Mesendoderm (in vitro differentiated cells): ENCODE measurements around the gene GALNT15.

Source experiments
- DNase-seq: peaks from one replicate; pipeline ENCODE4 v3.0.0; 2013
- H2AK5ac ChIP-seq: 2 replicates; pipeline ENCODE4 v1.6.1; 2013; ENCODE audit warnings: low read length, inconsistent platforms
- H2BK120ac ChIP-seq: 2 replicates; pipeline ENCODE4 v1.6.1; 2013; ENCODE audit warnings: low read depth, mild to moderate bottlenecking, low read length, moderate library complexity, mixed read lengths
- H2BK15ac ChIP-seq: replicated peaks from 2 replicates; pipeline ENCODE4 v1.6.1; 2013; ENCODE audit warnings: low read depth, mild to moderate bottlenecking, moderate library complexity
- H2BK5ac ChIP-seq: 2 replicates; pipeline ENCODE4 v1.6.1; 2013; ENCODE audit warnings: low read length, inconsistent platforms
- H3K18ac ChIP-seq: 2 replicates; pipeline ENCODE4 v1.6.1; 2013; ENCODE audit warnings: mild to moderate bottlenecking, low read length, mixed read lengths
- H3K23ac ChIP-seq: one replicate; pipeline ENCODE4 v1.6.1; 2013; ENCODE audit warnings: low read length
- H3K27ac ChIP-seq: 2 replicates; pipeline ENCODE4 v1.5.1; 2013; ENCODE audit warnings: low read depth, mild to moderate bottlenecking, inconsistent platforms, low read length, moderate library complexity
- H3K27me3 ChIP-seq: 2 replicates; pipeline ENCODE4 v1.6.1; 2013; ENCODE audit warnings: low read length, control low read depth, mild to moderate bottlenecking, inconsistent platforms; ENCODE audit not compliant: insufficient read depth, poor library complexity
- H3K36me3 ChIP-seq: 2 replicates; pipeline ENCODE4 v1.6.1; 2013; ENCODE audit warnings: low read length, inconsistent platforms; ENCODE audit not compliant: control insufficient read depth, insufficient read depth
- H3K4ac ChIP-seq: one replicate; pipeline ENCODE4 v1.6.1; 2013; ENCODE audit warnings: low read depth, mild to moderate bottlenecking, low read length, moderate library complexity
- H3K4me1 ChIP-seq: 2 replicates; pipeline ENCODE4 v1.6.1; 2013; ENCODE audit warnings: low read depth, low read length, inconsistent platforms; ENCODE audit not compliant: control insufficient read depth
- H3K4me2 ChIP-seq: 2 replicates; pipeline ENCODE4 v1.6.1; 2013; ENCODE audit warnings: low read length
- H3K4me3 ChIP-seq: 2 replicates; pipeline ENCODE4 v1.5.1; 2013; ENCODE audit warnings: mild to moderate bottlenecking, low read length
- H3K56ac ChIP-seq: one replicate; pipeline ENCODE4 v1.6.1; 2013; ENCODE audit warnings: low read length
- H3K79me1 ChIP-seq: 2 replicates; pipeline ENCODE4 v1.6.1; 2013; ENCODE audit warnings: low read length, inconsistent platforms
- H3K79me2 ChIP-seq: 2 replicates; pipeline ENCODE4 v1.6.1; 2013; ENCODE audit warnings: mild to moderate bottlenecking, low read length; ENCODE audit not compliant: control insufficient read depth, insufficient read depth
- H3K9ac ChIP-seq: 2 replicates; pipeline ENCODE4 v1.6.1; 2013; ENCODE audit warnings: low read length, inconsistent platforms
- H4K5ac ChIP-seq: one replicate; pipeline ENCODE4 v1.6.1; 2013; ENCODE audit warnings: low read length
- H4K8ac ChIP-seq: one replicate; pipeline ENCODE4 v1.6.1; 2013; ENCODE audit warnings: low read depth, mild to moderate bottlenecking, control low read depth, low read length, moderate library complexity
- WGBS: extraction: QIAGEN DNeasy Blood & Tissue Kit; methylation state at CpG from one replicate; pipeline ENCODE4 v1.1.7; 2013; ENCODE audit warnings: low lambda C conversion rate, missing lambda C conversion rate; ENCODE audit not compliant: insufficient coverage; ENCODE audit errors: extremely low coverage; 5-methylcytosine and 5-hydroxymethylcytosine counted together

Gene GALNT15

GRCh38 chr3:16176391-16177030 lies 2.0 kb downstream of the GALNT15 start:
- H4K5ac ChIP-seq: no peak overlapping the region
- no peak overlapping the region for H3K9ac ChIP-seq
- WGBS: no CpG with 5 or more reads among the region's 6 CpGs
- no peak overlapping the region for H2BK120ac ChIP-seq
- H3K4me1 ChIP-seq: no peaks in the 10 kb centered on the region
- H3K4me3 ChIP-seq: no peak overlapping the region
- H4K8ac ChIP-seq: no peak overlapping the region
- no peaks in the 10 kb centered on the region for H3K36me3 ChIP-seq
- no peak overlapping the region for H3K27ac ChIP-seq
- H3K4me2 ChIP-seq: no peak overlapping the region
- no peak for DNase-seq
- no peak overlapping the region for H3K4ac ChIP-seq
- H3K18ac ChIP-seq: no peak overlapping the region
- H3K23ac ChIP-seq: no peak overlapping the region
- no peaks in the 10 kb centered on the region for H3K79me2 ChIP-seq
- H2AK5ac ChIP-seq: no peak overlapping the region
- no peak overlapping the region for H3K56ac ChIP-seq
- H3K79me1 ChIP-seq: no peaks in the 10 kb centered on the region
- H2BK15ac ChIP-seq: no peak overlapping the region
- no peaks in the 10 kb centered on the region for H3K27me3 ChIP-seq
- no peak overlapping the region for H2BK5ac ChIP-seq

- no peak overlapping the region for H3K4me2 ChIP-seq
- H3K36me3 ChIP-seq: no peaks in the 10 kb centered on the region
- H2AK5ac ChIP-seq: no peak overlapping the region
- WGBS: no CpG with 5 or more reads among the region's 4 CpGs
- no peaks in the 10 kb centered on the region for H3K4me1 ChIP-seq
- H2BK15ac ChIP-seq: no peak overlapping the region
- no peak overlapping the region for H2BK120ac ChIP-seq
- H2BK5ac ChIP-seq: no peak overlapping the region
- H3K4ac ChIP-seq: no peak overlapping the region
- no peak overlapping the region for H3K9ac ChIP-seq
- H3K4me3 ChIP-seq: no peak overlapping the region
- H3K27me3 ChIP-seq: no peaks in the 10 kb centered on the region
- H4K8ac ChIP-seq: no peak overlapping the region
- no peaks in the 10 kb centered on the region for H3K79me1 ChIP-seq
- no peak overlapping the region for H4K5ac ChIP-seq
- no peak for DNase-seq
- H3K79me2 ChIP-seq: no peaks in the 10 kb centered on the region
- no peak overlapping the region for H3K23ac ChIP-seq
- no peak overlapping the region for H3K18ac ChIP-seq
- H3K27ac ChIP-seq: no peak overlapping the region
- no peak overlapping the region for H3K56ac ChIP-seq
These were observed 2.9 kb downstream of the GALNT15 start for GRCh38 chr3:16177382-16177781.

- no CpG with 5 or more reads among the region's 22 CpGs for WGBS
- Histone ChIP-seq H4K5ac (no peak overlapping the region), H3K23ac (peak overlapping the region; percentile 11), H3K4me1 (no peaks in the 10 kb centered on the region), H2BK5ac (no peak overlapping the region), H2BK15ac (no peak overlapping the region), H3K4me3 (no peak overlapping the region), H2BK120ac (no peak overlapping the region), H3K79me1 (no peaks in the 10 kb centered on the region), H3K79me2 (no peaks in the 10 kb centered on the region), H3K56ac (no peak overlapping the region), H2AK5ac (no peak overlapping the region), H4K8ac (no peak overlapping the region), H3K9ac (no peak overlapping the region), H3K4me2 (no peak overlapping the region), H3K18ac (no peak overlapping the region), H3K4ac (no peak overlapping the region), H3K27ac (no peak overlapping the region), H3K36me3 (no peaks in the 10 kb centered on the region), H3K27me3 (no peaks in the 10 kb centered on the region)
- DNase-seq: peak; percentile 78
These were observed 3.6 kb downstream of the GALNT15 start for GRCh38 chr3:16177962-16178627.

- Histone ChIP-seq H4K5ac (no peak overlapping the region), H3K56ac (no peak overlapping the region), H4K8ac (no peak overlapping the region), H2AK5ac (no peak overlapping the region), H3K27me3 (no peaks in the 10 kb centered on the region), H3K4me2 (no peak overlapping the region), H3K36me3 (no peaks in the 10 kb centered on the region), H2BK15ac (no peak overlapping the region), H2BK5ac (no peak overlapping the region), H3K79me2 (no peaks in the 10 kb centered on the region), H2BK120ac (no peak overlapping the region), H3K4me1 (no peaks in the 10 kb centered on the region), H3K4me3 (no peak overlapping the region), H3K18ac (no peak overlapping the region), H3K79me1 (no peaks in the 10 kb centered on the region), H3K27ac (no peak overlapping the region), H3K23ac (no peak overlapping the region), H3K4ac (no peak overlapping the region), H3K9ac (no peak overlapping the region)
- no CpG with 5 or more reads among the region's 9 CpGs for WGBS
- no peak for DNase-seq
These were observed 4.1 kb downstream of the GALNT15 start for GRCh38 chr3:16178628-16178988.

- Histone ChIP-seq H3K4me3 (no peak overlapping the region), H4K8ac (no peak overlapping the region), H3K23ac (no peak overlapping the region), H3K27me3 (no peaks in the 10 kb centered on the region), H3K4me2 (no peak overlapping the region), H3K18ac (no peak overlapping the region), H4K5ac (no peak overlapping the region), H3K27ac (no peak overlapping the region), H2BK15ac (no peak overlapping the region), H3K56ac (no peak overlapping the region), H3K4ac (no peak overlapping the region), H2BK120ac (no peak overlapping the region), H3K79me2 (no peaks in the 10 kb centered on the region), H3K4me1 (no peaks in the 10 kb centered on the region), H2AK5ac (no peak overlapping the region), H3K79me1 (no peaks in the 10 kb centered on the region), H3K9ac (no peak overlapping the region), H3K36me3 (no peaks in the 10 kb centered on the region), H2BK5ac (no peak overlapping the region)
- no peak for DNase-seq
- no CpG with 5 or more reads among the region's 2 CpGs for WGBS
These were observed 4.8 kb downstream of the GALNT15 start for GRCh38 chr3:16179261-16179660.
